H9 (cell line): ENCODE measurements around the gene UNC13D. TPM values are rescaled to one million over a fixed set of nuclear protein-coding genes. Genes with fewer than 3 reads are reported as not detected.

ENCODE experiments used
- DNase-seq: peaks from one replicate; pipeline ENCODE4 v3.0.0-alpha.2; 2017
- H2AFZ ChIP-seq: one replicate; pipeline ENCODE4 v1.6.1; 2013; ENCODE audit warnings: mild to moderate bottlenecking, low read length, control low read depth, moderate library complexity
- H2AK5ac ChIP-seq: 2 replicates; pipeline ENCODE4 v1.6.1; 2013; ENCODE audit warnings: low read length, control low read depth, mixed read lengths; ENCODE audit not compliant: insufficient read length
- H2BK120ac ChIP-seq: one replicate; pipeline ENCODE4 v1.6.1; 2013; ENCODE audit warnings: low read depth, mild to moderate bottlenecking, low read length, control low read depth, inconsistent platforms; ENCODE audit not compliant: poor library complexity, severe bottlenecking
- H2BK12ac ChIP-seq: 2 replicates; pipeline ENCODE4 v1.6.1; 2013; ENCODE audit warnings: low read length, control low read depth, mixed read lengths, low read depth; ENCODE audit not compliant: insufficient read length
- H2BK15ac ChIP-seq: 2 replicates; pipeline ENCODE4 v1.6.1; 2013; ENCODE audit warnings: low read depth, low read length, control low read depth
- H2BK20ac ChIP-seq: one replicate; pipeline ENCODE4 v1.6.1; 2013; ENCODE audit warnings: low read depth, mild to moderate bottlenecking, low read length, control low read depth, inconsistent platforms; ENCODE audit not compliant: poor library complexity, severe bottlenecking
- H2BK5ac ChIP-seq: 2 replicates; pipeline ENCODE4 v1.6.1; 2013; ENCODE audit warnings: low read length, control low read depth, mixed read lengths; ENCODE audit not compliant: insufficient read length
- H3K14ac ChIP-seq: 2 replicates; pipeline ENCODE4 v1.6.1; 2013; ENCODE audit warnings: low read length, control low read depth; ENCODE audit not compliant: insufficient read depth
- H3K18ac ChIP-seq: 2 replicates; pipeline ENCODE4 v1.6.1; 2013; ENCODE audit warnings: low read depth, mild to moderate bottlenecking, mixed read lengths, low read length, control low read depth; ENCODE audit not compliant: insufficient read length
- H3K23ac ChIP-seq: 2 replicates; pipeline ENCODE4 v1.6.1; 2013; ENCODE audit warnings: low read length, control low read depth, mixed read lengths, low read depth; ENCODE audit not compliant: insufficient read length
- H3K23me2 ChIP-seq: 2 replicates; pipeline ENCODE4 v1.6.1; 2013; ENCODE audit warnings: low read depth, mild to moderate bottlenecking, mixed read lengths, low read length, control low read depth; ENCODE audit not compliant: insufficient read length, poor library complexity, severe bottlenecking
- H3K27ac ChIP-seq: 2 replicates; pipeline ENCODE4 v1.5.1; 2013; ENCODE audit warnings: low read length, control low read depth, mixed read lengths, low read depth; ENCODE audit not compliant: insufficient read length
- H3K27me3 ChIP-seq: 2 replicates; pipeline ENCODE4 v1.6.1; 2013; ENCODE audit warnings: low read length, control low read depth, inconsistent platforms; ENCODE audit not compliant: insufficient read depth
- H3K4ac ChIP-seq: 2 replicates; pipeline ENCODE4 v1.6.1; 2013; ENCODE audit warnings: low read depth, mild to moderate bottlenecking, control low read depth, inconsistent platforms, low read length, moderate library complexity
- H3K4me1 ChIP-seq: 2 replicates; pipeline ENCODE4 v1.6.1; 2013; ENCODE audit warnings: low read length, control low read depth, inconsistent platforms; ENCODE audit not compliant: insufficient read depth
- H3K4me2 ChIP-seq: 2 replicates; pipeline ENCODE4 v1.6.1; 2013; ENCODE audit warnings: low read length, control low read depth, mixed read lengths; ENCODE audit not compliant: insufficient read length, insufficient read depth
- H3K56ac ChIP-seq: 2 replicates; pipeline ENCODE4 v1.6.1; 2013; ENCODE audit warnings: low read depth, mild to moderate bottlenecking, mixed read lengths, low read length, control low read depth; ENCODE audit not compliant: insufficient read length
- H3K79me1 ChIP-seq: 2 replicates; pipeline ENCODE4 v1.6.1; 2013; ENCODE audit warnings: low read depth, mild to moderate bottlenecking, moderate library complexity, low read length, control low read depth, inconsistent platforms; ENCODE audit not compliant: insufficient read depth, poor library complexity, severe bottlenecking
- H3K79me2 ChIP-seq: 2 replicates; pipeline ENCODE4 v1.6.1; 2013; ENCODE audit warnings: low read length, control low read depth, inconsistent platforms; ENCODE audit not compliant: insufficient read depth
- H3K9ac ChIP-seq: 2 replicates; pipeline ENCODE4 v1.6.1; 2013; ENCODE audit warnings: low read length, control low read depth, mixed read lengths; ENCODE audit not compliant: insufficient read length; ENCODE audit errors: extremely low read depth
- H3K9me3 ChIP-seq: one replicate; pipeline ENCODE4 v1.6.1; 2013; ENCODE audit warnings: low read depth, low read length, inconsistent platforms; ENCODE audit not compliant: control insufficient read depth
- H3T11ph ChIP-seq: one replicate; pipeline ENCODE4 v1.6.1; 2013; ENCODE audit warnings: mild to moderate bottlenecking, low read length, control low read depth, inconsistent platforms
- H4K20me1 ChIP-seq: one replicate; pipeline ENCODE4 v1.6.1; 2013; ENCODE audit not compliant: control insufficient read depth, insufficient read length, insufficient read depth
- H4K5ac ChIP-seq: 2 replicates; pipeline ENCODE4 v1.6.1; 2013; ENCODE audit warnings: low read depth, mild to moderate bottlenecking, mixed read lengths, low read length, control low read depth; ENCODE audit not compliant: insufficient read length
- H4K8ac ChIP-seq: replicated peaks from 2 replicates; pipeline ENCODE4 v1.6.1; 2013; ENCODE audit warnings: low read length, control low read depth, mixed read lengths, low read depth; ENCODE audit not compliant: insufficient read length
- H4K91ac ChIP-seq: 2 replicates; pipeline ENCODE4 v1.6.1; 2013; ENCODE audit warnings: low read depth, mild to moderate bottlenecking, moderate library complexity, mixed read lengths, low read length, control low read depth; ENCODE audit not compliant: insufficient read length
- H3K27ac Mint-ChIP-seq, 3 experiments: 2 replicates in 2 of 3; 3 replicates in 1 of 3; pipeline ENCODE4 v1.8.0; 2020 to 2021; ENCODE audit warnings: mixed read lengths in 3 of 3, mild to moderate bottlenecking in 1 of 3, moderate library complexity in 1 of 3
- H3K27me3 Mint-ChIP-seq: 2 replicates; pipeline ENCODE4 v1.8.0; 2021; ENCODE audit warnings: low read depth, mild to moderate bottlenecking, moderate library complexity, mixed read lengths
- H3K36me3 Mint-ChIP-seq, 3 experiments: 2 replicates in 2 of 3; 3 replicates in 1 of 3; pipeline ENCODE4 v1.8.0; 2020 to 2021; ENCODE audit warnings: low read depth in 3 of 3, mixed read lengths in 3 of 3; ENCODE audit not compliant: insufficient read depth in 1 of 3
- H3K4me1 Mint-ChIP-seq, 2 experiments: 2 replicates each; pipeline ENCODE4 v1.8.0; 2020; ENCODE audit warnings: mixed read lengths in 2 of 2
- H3K4me3 Mint-ChIP-seq, 2 experiments: 2 replicates in 1 of 2; 3 replicates in 1 of 2; pipeline ENCODE4 v1.8.0; 2020 to 2021; ENCODE audit warnings: mild to moderate bottlenecking in 2 of 2, mixed read lengths in 2 of 2, moderate library complexity in 1 of 2
- H3K9me3 Mint-ChIP-seq, 2 experiments: 2 replicates in 1 of 2; 3 replicates in 1 of 2; pipeline ENCODE4 v1.8.0; 2020; ENCODE audit warnings: mild to moderate bottlenecking in 2 of 2, mixed read lengths in 2 of 2, moderate library complexity in 1 of 2
- WGBS: extraction: QIAGEN DNeasy Blood & Tissue Kit; methylation state at CpG from one replicate; pipeline ENCODE4 v1.1.7; 2013; ENCODE audit warnings: missing lambda C conversion rate, low lambda C conversion rate, mixed read lengths; ENCODE audit not compliant: insufficient read length; ENCODE audit errors: extremely low coverage; 5-methylcytosine and 5-hydroxymethylcytosine counted together
- total RNA-seq: library from RNA; stranded (reverse); gene quantifications from 2 replicates; pipeline ENCODE4 v1.2.1, GENCODE V29; 2021
- TF ChIP-seq, protein P1 (sequence below): fragments of 200-600 bp; sonication (generic); conservative IDR thresholded peaks from 3 replicates; pipeline ENCODE4 v1.8.0; 2021; ENCODE audit warnings: antibody characterized with exemption, mild to moderate bottlenecking

UNC13D gene
- total RNA-seq, 1 experiment from 2014 or later, result 6.3 TPM

DNA sequence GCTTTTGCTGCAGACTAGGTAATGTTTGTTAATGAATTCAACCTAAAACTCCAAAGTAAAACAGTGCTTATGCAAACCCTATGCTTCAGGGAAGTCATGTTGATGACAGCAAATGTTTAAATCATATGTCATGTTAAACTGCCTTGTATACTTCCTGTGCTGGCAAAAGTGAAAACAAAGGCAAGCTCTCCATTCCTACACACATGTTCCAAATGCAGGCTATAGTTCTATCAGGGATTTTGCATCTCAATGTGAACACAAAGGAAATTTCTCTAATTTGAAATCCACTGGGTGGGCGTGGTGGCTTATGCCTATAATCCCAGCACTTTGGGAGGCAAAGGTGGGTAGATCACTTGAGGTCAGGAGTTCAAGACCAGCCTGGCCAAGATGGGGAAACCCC, 40.3 kb downstream of the UNC13D start:
- Histone ChIP-seq H2BK15ac (no peak overlapping the region), H2BK12ac (no peak overlapping the region), H3K4me1 (no peaks in the 10 kb centered on the region), H2AK5ac (no peak overlapping the region), H3K79me1 (peaks cover 6% of the 10 kb centered on the region), H3K27ac (no peak overlapping the region), H3K79me2 (peaks cover 3% of the 10 kb centered on the region; the same call in 1 of the 2 replicates), H3K23me2 (no peaks in the 10 kb centered on the region), H3K9ac (no peak overlapping the region), H3K4me2 (no peak overlapping the region), H3T11ph (no peak overlapping the region), H2AFZ (no peak overlapping the region), H2BK20ac (no peak overlapping the region), H3K14ac (no peak overlapping the region), H3K4ac (no peak overlapping the region), H3K9me3 (no peaks in the 10 kb centered on the region), H4K5ac (no peak overlapping the region), H2BK120ac (no peak overlapping the region), H4K91ac (no peak overlapping the region), H4K8ac (no peak overlapping the region), H3K56ac (no peak overlapping the region), H2BK5ac (no peak overlapping the region), H3K23ac (no peak overlapping the region), H3K18ac (no peak overlapping the region), H3K27me3 (no peaks in the 10 kb centered on the region), H4K20me1 (no peaks in the 10 kb centered on the region)
- Mint-ChIP-seq H3K36me3 (peaks cover 0 to 17% (median 14%) of the 10 kb centered on the region in 3 experiments; a peak in 5 of 7 replicates), H3K4me1 (no peaks in the 10 kb centered on the region), H3K4me3 (no peak overlapping the region), H3K27ac (peak overlapping the region in 1 of 3 experiments; percentile 67; a peak in 1 of 7 replicates), H3K27me3 (no peaks in the 10 kb centered on the region), H3K9me3 (no peaks in the 10 kb centered on the region)
- WGBS, result no CpG with 5 or more reads among the region's 1 CpG
- TF ChIP-seq, protein P1, sequence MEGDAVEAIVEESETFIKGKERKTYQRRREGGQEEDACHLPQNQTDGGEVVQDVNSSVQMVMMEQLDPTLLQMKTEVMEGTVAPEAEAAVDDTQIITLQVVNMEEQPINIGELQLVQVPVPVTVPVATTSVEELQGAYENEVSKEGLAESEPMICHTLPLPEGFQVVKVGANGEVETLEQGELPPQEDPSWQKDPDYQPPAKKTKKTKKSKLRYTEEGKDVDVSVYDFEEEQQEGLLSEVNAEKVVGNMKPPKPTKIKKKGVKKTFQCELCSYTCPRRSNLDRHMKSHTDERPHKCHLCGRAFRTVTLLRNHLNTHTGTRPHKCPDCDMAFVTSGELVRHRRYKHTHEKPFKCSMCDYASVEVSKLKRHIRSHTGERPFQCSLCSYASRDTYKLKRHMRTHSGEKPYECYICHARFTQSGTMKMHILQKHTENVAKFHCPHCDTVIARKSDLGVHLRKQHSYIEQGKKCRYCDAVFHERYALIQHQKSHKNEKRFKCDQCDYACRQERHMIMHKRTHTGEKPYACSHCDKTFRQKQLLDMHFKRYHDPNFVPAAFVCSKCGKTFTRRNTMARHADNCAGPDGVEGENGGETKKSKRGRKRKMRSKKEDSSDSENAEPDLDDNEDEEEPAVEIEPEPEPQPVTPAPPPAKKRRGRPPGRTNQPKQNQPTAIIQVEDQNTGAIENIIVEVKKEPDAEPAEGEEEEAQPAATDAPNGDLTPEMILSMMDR, result no peak
- no peak for DNase-seq
